Left cardiac atrium (tissue), 4 donors: ENCODE data around the gene EPSTI1. TPM values are rescaled to one million over a fixed set of nuclear protein-coding genes. Genes with fewer than 3 reads are reported as not detected.
"Not testable (repeated sequence)": the region's sequence is repeated elsewhere in the genome, so short reads cannot be mapped to it uniquely, and the experiment has no call there.

Source experiments
- ATAC-seq, 2 donors: fragments of 200-7000 bp; cut with Tn5 transposase; one replicate each; pipeline ENCODE4 v1.9.1; 2020; ENCODE audit warnings: mild to moderate bottlenecking in 2 of 2, moderate library complexity in 2 of 2
- DNase-seq: peaks from one replicate; pipeline ENCODE4 v3.0.0-alpha.2; 2020
- intact Hi-C, 2 donors: fragments of 100-400 bp; cut with DNase I; formaldehyde crosslinking; loops; one replicate each; pipeline versions ENCODE4 v1.14.1 to v1.15.1; 2022 to 2023
- long read RNA-seq: library from polyadenylated mRNA; unstranded; transcript quantifications from one replicate; pipeline ENCODE4 v2.0.0, GENCODE V29; 2021
- total RNA-seq, 2 donors: library from RNA; stranded (reverse); fragmentation: NEBNext Ultra II Directional; extraction: Animal tissue kit (Norgen Biotek cat#: 25700); gene quantifications; one replicate each; pipeline ENCODE4 v1.2.1, GENCODE V29; 2021
- donor health status: DM: no; HTN: yes; CAD: no.
- donor health status: DM: no; HTN: yes; CAD: no; lungs with severe emphysema.
- donor health status: DM: yes; HTN: yes; CAD: no.
- donor health status: Dilated cardiomyopathy.

The EPSTI1 gene
- 10 to 100 TPM in 1 of 2 donors, 1 to 10 TPM in 1; 4.9 to 10.8 TPM for total RNA-seq
- long read RNA-seq, transcript EPSTI1-201 (11 exons, 3,114 nt), result major isoform, 5 of 5 reads
- long read RNA-seq, partial matches to known transcripts, result 0 of 5 reads
- long read RNA-seq, other reads (novel, unspliced or antisense), result 0 of 5 reads

- intact Hi-C loops, result no loop called here
- ATAC-seq (peak; percentile 91 to 95), DNase-seq (peak; percentile 77)
These were observed at the start of gene EPSTI1 for GRCh38 chr13:42991898-42992763. Gene EPSTI1 (minus strand): TSS chr13:42992241. CDS start chr13:42992165, 76 bp downstream.

GRCh38 chr13:43041369-43041921, 49.4 kb upstream of the EPSTI1 start:
- DNase-seq (no peak), ATAC-seq (no peak)
- intact Hi-C loops, result no loop called here

GRCh38 chr13:43040581-43041368, 48.7 kb upstream of the EPSTI1 start:
- not testable (repeated sequence) for ATAC-seq

GRCh38 chr13:43039966-43040365, 47.9 kb upstream of the EPSTI1 start:
- intact Hi-C loops, result no loop called here
- DNase-seq, result no peak
- ATAC-seq, result no peak

More at GRCh38 chr13:43040581-43041368, 48.7 kb upstream of the EPSTI1 start:
- DNase-seq, intact Hi-C loops: not testable (repeated sequence)

- DNase-seq, result peak; percentile 73
- intact Hi-C loops, result no loop called here
- ATAC-seq, result peak; percentile 95
These were observed 44.6 kb upstream of the EPSTI1 start for GRCh38 chr13:43036351-43037250.

- no peak for ATAC-seq
- no peak for DNase-seq
- intact Hi-C loops, result no loop called here
These were observed 41.0 kb upstream of the EPSTI1 start for GRCh38 chr13:43033038-43033437.

GRCh38 chr13:43031881-43032280, 39.8 kb upstream of the EPSTI1 start:
- no peak for DNase-seq
- no peak for ATAC-seq
- intact Hi-C loops, result no loop called here

- DNase-seq, result no peak
- intact Hi-C loops, result no loop called here
These were observed 38.5 kb upstream of the EPSTI1 start for GRCh38 chr13:43030548-43030947.

GRCh38 chr13:43026262-43026661, 34.2 kb upstream of the EPSTI1 start:
- ATAC-seq, result no peak
- no peak for DNase-seq
- intact Hi-C loops, result no loop called here

More at GRCh38 chr13:43030548-43030947, 38.5 kb upstream of the EPSTI1 start:
- ATAC-seq, result no peak

GRCh38 chr13:43023289-43023963, 31.4 kb upstream of the EPSTI1 start, which contains the start of gene DNAJC15:
Gene DNAJC15 (plus strand): TSS chr13:43023586. CDS start chr13:43023627, 41 bp downstream.
- ATAC-seq, result peak; percentile 92 to 93
- intact Hi-C loops, result no loop called here
- DNase-seq, result peak; percentile 91

- intact Hi-C loops, result no loop called here
- ATAC-seq (no peak), DNase-seq (no peak)
These were observed 30.9 kb upstream of the EPSTI1 start for GRCh38 chr13:43022934-43023288.

- no peak for DNase-seq
- intact Hi-C loops, result no loop called here
- ATAC-seq, result no peak
These were observed 30.1 kb upstream of the EPSTI1 start for GRCh38 chr13:43021926-43022670.

GRCh38 chr13:43020794-43021193, 28.8 kb upstream of the EPSTI1 start:
- intact Hi-C loops, result no loop called here
- no peak for ATAC-seq
- no peak for DNase-seq

GRCh38 chr13:43019811-43020210, 27.8 kb upstream of the EPSTI1 start:
- DNase-seq (no peak), ATAC-seq (no peak)
- intact Hi-C loops, result no loop called here

GRCh38 chr13:43016226-43016625, 24.2 kb upstream of the EPSTI1 start:
- DNase-seq (no peak), ATAC-seq (no peak)
- intact Hi-C loops, result no loop called here

- DNase-seq (no peak), ATAC-seq (no peak)
- intact Hi-C loops, result no loop called here
These were observed 22.1 kb upstream of the EPSTI1 start for GRCh38 chr13:43014162-43014561.

- no peak for ATAC-seq
- DNase-seq, result no peak
- intact Hi-C loops, result no loop called here
These were observed 17.5 kb upstream of the EPSTI1 start for GRCh38 chr13:43009506-43009905.
